Activated CD8-positive, alpha-beta memory T cell treated with anti-CD3 and anti-CD28 coated beads for 48 hours (primary cell): Measurements from ENCODE around the gene MLPH.

Experiments
- DNase-seq, 3 experiments: peaks; one replicate each; pipeline ENCODE4 v3.0.0-alpha.2; 2020; ENCODE audit warnings: low read depth in 2 of 3, low spot score in 2 of 3

The MLPH gene

DNA sequence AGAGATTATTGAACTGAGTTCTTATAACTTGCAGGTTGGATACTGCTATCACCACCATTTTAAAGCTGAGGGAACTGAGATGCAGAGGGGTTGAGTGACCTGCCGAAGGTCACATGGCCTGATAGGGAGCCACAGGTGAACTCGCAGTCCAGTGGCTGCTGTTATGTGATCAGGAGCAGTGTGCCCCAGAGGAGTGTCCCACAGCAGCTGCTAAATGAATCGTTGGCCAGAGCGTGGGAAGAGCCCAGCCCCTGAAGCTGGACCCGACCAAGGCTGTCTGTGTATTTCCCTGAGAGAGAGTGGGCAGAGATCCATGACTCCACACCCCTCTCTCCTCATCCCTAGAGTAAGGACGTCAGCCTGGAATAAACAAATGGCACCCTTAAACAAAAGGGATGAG is 52.6 kb downstream of the MLPH start:
- DNase-seq: no peak

DNA sequence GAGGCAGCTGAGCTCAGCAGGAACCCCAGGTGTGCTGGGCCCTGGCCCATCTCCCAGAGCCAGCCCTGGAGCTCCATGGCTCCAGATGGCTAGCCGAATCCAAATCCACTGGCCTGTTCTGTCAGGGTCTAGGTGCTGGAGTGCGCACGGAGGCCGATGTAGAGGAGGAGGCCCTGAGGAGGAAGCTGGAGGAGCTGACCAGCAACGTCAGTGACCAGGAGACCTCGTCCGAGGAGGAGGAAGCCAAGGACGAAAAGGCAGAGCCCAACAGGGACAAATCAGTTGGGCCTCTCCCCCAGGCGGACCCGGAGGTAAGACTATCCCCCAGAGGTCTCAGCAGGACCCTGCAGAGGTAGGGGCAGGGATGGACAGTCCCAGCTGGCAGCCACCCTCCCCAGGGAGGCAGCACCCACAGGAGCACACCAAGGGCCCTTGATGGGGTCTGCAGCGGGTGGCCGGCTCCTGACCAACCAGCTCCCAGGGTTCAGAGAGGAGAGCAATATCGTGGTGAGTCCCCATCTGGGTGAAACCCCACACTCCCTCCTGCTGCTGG is 53.2 kb downstream of the MLPH start:
- no peak for DNase-seq

DNA sequence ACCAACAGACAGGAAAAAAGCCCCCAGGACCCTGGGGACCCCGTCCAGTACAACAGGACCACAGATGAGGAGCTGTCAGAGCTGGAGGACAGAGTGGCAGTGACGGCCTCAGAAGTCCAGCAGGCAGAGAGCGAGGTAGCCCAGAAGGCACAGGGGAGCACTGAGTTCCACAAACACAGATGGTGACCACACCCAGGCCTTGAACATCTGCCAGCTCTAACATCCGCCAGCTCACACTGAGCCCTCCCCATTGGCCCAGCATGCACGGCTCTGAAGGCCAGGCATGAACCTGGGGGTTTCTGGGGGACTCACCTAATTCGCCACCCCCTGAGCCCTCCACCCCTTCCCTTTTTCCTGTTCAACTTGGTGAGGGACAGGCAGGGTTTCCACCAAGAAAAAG is 53.8 kb downstream of the MLPH start:
- no peak for DNase-seq

DNA sequence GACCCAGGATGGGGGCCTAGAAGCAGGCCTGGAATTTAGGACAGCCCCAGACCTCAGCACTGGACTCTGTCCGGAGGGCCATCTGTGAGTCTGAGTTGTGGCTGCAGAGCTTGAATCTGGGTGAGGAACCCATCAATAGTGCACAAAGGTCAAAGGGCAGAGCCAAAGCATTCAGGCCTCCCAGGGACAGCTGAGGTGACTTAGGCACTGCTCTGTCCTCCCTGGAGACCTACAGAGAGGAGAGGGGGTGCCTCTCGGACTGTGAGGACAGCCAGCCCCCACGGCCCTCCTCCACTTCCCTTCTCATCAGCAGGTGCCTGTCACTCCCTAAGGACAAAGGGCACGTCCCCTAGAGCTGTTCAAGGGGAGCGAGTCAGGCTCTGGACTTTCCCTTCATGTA is 54.2 kb downstream of the MLPH start:
- no peak for DNase-seq

DNA sequence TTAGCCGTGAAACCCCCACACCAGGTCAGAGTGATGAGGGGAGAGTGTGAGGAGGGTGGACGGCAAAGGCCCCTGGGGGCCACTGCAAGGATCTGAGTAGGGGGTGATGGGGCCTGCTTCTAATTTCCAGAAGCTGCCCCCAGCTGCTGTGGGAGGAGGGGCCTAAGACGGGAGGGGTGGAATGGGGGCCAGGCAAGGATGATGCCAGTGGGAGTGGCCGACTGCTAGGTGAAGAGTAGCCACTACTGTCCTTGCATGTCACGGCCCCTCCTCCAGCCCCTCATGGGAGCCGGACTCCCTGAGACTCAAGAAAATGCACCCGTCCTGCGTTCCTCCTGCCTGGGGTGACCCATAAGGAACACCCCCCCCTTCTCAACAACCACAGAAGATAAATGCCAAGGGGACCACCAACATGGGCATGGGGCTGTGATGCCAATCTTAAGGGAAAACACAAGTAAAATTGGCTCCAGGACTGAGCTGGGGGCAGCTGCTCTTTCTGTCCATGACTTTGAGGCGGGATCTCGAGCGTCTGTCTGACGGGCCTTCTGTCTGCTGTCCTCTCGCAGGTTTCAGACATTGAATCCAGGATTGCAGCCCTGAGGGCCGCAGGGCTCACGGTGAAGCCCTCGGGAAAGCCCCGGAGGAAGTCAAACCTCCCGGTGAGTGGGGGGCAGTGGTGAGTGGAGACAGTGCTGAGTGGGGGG is 55.1 kb downstream of the MLPH start:
- no peak for DNase-seq

DNA sequence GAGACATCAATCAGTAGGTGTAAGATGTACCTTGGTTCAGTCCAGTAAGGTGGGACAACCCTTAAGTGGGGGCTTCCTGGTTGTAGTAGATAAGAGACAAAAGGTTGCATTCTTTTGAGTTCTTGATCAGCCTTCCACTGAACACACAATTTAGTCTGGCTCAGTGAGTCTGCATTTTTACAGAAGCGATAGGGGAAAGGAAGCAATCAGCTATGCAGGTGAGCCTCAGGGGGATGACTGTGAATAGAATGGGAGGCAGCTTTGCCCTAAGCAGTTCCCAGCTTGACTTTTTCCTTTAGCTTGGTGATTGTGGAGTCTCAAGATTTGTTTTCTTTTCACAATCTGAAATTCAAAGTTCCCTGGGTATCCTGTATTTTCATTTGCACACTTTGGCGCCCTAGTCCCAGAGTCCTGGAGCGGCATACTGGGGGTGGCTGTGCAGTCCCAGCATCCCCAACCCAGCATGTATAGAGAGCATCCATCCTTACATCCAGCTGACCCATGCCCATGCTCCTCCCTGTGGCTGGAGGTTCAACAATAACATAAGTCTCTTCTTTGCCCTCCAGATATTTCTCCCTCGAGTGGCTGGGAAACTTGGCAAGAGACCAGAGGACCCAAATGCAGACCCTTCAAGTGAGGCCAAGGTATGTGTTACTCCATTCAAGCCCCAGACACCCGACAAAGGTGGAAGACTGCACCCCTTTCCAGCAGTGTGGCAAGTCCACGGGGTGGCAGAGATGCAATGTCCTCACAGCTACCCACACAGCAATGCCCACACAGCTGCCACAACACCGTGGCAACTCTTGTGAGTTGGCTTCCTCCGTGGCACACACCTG is 59.2 kb downstream of the MLPH start:
- DNase-seq: no peak

DNA sequence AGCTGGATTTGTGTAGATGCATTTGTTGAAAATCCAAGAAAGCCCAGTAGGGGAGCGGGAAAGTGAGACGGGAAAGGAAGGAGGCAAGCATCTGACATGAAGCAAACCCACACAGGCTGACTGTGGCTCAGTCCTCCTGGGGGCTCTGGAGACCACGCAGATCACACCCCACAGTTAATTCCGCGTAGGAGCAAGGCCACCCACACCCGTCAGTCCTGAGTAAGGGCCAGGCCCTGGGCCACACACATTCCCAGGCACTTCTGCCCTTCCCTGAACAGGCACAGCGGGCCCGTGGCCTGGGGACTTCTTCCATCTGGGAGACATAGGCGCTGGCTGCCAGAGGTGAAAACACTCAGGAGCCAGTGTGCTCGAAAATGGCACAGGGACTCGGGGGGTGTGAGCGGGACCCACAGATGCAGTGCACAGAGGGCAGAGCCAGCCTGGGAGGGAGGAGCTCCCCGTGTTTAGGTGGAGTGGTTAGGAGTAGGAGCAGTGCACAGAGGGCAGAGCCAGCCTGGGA is 59.9 kb downstream of the MLPH start:
- no peak for DNase-seq

DNA sequence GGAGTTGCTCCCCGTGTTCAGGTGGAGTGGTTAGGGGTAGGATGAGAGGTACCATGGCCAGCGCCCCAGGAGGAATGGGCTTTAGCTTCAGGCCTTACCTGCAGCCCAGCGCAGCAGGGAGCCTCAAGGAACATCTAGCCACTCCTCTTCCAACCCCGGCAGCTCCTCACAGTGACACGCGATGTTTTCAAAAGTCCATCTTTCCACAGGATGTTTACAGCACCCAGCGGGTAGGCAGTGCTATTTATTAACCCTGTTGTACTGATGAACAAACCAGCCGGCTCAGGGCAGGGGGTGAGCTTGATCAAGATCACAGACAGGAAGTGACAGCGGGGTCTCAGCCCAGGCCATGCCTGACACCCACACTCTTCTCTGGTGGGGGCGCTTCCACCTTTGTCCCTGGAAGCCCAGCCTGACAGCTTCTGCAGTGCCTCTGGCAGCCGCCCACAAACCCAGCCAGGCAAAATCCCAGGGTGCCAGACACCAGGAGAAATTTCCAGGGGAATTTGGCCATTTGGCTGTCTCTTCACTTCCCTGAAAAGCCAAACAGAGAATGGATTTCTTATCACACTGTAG is 60.9 kb downstream of the MLPH start:
- no peak for DNase-seq

DNA sequence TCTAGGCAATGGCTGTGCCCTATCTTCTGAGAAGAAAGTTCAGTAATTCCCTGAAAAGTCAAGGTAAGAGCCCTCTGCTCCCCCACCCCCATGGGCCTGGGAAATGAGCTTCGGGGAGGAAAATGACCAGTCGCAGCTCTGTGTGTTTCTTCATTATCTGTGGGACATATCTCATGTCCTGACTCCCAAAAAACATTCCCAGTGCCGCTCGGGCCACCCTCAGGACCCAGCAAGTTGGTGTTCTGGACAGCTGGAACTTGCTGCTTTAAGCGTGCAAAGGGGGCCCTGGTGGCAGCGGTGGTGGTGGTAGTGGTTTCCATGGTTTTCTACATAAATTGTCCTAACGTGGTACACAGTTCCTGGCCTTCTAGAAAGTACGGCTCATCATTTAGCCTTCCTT is 62.2 kb downstream of the MLPH start:
- no peak for DNase-seq

DNA sequence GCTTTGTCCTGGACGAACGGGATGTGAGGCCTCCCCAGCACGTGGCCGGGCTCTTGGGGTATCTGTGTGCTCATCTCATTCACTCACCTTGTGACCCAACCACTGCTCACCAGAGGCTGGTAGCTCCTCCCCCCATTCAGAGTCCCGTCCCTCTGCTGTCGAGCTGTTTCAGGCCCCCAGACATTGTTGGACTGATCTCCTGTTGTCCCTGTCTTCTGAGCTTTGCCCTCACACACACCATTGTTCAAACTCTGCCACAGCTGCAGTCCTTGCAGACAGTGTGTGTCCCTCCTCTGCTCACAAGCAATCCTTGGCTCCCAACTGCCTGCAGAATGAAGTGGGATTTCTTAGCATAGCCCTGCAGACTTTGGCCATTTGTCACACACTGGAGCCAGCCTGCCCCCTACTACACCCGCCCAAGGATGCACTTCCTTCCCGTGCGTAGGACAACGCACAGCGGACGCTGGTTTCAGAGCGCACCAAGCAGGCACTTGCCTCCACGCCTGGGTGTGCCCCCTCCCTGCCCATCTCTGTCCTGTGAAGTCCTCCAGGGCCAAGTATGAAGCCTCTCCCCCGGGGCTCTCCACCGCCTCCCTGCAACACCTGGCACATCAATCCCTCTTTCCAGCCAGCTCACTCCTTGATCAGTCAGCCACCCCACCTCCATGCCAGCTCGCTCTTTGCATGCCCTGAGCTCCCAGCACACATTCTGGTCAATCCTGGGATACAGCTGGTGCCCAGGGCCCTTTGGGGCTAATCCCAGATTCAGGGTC is 62.8 kb downstream of the MLPH start:
- DNase-seq: no peak

DNA sequence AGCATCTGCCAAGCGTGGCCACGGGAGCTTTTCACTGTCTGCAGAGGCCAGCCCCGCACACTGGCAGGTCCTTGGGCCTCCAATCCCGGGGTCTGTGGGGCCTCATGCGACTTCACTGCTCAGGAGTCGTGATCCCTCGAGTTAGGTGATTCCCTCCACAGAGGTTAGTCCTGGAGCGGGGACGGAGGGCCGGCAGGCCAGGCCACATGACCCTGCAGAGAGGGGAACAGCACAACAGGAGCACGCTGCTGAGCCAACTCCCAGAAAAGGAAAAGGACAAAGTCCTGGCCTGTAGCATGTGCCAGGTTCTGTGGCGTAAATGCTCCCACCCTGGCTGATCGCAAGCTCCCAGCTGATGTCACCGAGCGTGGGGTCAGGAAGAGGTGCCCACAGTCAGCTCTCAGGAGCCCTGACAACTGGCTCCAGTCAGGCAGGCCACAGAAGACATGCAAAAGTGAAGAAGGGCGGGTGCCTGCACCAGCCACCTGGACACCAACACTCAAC is 64.1 kb downstream of the MLPH start:
- DNase-seq: no peak

DNA sequence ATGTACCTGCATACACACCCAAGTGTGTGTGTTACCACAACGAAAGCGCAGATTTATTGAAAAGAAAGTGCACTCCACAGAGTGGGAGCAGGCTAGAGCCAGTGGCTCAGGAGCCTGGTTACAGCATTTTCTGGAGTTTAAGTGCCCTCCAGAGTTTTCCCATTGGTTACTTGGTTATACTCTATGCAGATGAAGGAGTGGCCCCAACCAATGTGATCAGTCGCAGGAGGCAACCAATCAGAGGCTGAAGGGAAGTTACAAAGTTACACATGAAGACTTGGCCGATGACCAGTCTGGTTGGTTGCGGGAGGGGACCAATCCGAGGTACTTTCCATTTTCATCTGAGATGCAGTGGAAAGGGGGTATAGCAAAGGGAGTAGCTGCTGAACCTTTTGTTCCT is 65.9 kb downstream of the MLPH start:
- DNase-seq: no peak

DNA sequence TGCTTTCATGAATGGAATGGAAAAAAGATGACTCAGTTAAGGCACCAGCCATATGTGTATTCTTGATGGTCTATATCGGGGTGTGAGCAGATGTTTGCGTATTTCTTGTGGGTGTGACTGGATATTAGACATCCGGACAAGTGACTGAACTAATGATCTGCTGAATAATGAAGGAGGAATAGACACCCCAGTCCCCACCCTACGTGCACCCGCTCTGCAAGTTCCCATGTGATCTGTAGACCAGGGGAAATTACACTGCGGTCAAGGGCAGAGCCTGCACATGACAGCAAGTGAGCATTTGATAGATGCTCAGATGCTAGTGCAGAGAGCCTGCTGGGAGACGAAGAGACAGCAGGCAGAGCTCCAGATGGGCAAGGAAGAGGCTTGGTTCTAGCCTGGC is 66.9 kb downstream of the MLPH start:
- no peak for DNase-seq

DNA sequence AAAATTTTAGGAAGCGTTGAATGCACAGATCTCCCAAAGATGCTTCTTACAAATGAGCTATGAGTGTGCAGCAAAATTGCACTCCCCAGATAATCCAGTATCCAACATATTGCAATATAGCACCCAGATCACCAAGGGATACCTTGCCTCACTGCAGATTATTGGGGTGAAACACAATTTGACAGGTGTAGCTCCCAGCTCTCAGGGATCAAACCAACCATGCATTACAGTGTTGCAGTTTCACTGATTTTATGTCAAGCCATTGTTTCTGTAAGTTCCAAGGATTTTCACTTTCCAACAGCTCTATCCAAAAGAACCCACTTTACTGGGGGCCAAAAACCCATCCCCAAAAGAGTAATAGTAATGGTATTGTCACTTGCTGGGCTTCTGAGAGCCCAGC is 68.5 kb downstream of the MLPH start:
- DNase-seq: no peak

DNA sequence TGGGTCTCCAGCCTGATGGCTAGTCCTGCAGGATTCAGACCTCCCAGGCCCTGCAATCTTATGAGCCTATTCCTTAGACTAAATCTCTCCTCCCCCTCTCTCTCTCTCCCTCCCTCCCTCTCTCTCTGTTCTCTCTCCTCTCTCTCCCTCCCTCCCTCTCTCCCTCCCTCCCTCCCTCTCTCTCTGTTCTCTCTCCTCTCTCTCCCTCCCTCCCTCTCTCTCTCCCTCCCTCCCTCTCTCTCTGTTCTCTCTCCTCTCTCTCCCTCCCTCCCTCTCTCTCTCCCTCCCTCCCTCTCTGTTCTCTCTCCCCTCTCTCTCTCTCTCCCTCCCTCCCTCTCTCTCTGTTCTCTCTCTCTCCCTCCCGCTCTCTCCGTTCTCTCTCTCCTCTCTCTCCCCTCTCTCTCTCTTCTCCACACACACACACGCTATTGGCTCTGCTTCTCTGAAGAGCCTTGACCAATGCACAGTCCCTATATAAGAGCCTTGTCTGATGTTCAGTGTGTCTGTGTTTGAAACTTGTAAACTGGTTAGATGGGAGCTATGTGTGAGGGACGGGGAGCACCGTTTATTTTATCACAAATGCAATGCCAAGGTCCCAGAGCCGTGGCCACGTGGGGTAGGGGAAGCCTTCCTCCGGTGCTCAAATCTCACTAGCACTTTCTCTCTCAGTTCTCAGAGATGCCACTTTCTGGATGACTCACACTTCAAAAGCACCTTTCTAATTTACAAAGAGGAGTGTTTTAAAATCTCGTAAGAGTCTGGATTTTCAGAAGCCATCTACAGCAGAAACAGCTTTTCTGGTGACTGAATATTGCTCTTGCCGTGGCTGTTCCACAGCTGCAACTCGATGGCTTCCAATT is 70.0 kb downstream of the MLPH start:
- DNase-seq: no peak

DNA sequence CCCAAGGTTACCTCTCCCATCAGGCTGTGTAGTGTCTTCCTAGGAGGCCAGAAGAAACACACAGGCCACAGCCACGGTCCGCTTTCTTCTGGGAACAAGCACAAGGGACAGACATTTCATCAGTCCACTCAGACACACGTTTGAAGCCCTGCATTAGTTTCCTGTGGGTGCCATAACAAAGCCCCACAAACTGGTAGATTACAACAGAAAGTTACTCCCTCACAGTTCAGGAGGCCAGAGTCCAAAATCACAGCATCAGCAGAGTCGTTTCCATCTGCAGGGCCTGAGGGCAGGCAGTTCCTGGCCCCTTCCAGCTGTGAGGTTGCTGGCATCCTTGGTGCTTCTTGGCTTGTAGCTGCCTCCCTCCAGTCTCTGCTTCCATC is 70.6 kb downstream of the MLPH start:
- no peak for DNase-seq

DNA sequence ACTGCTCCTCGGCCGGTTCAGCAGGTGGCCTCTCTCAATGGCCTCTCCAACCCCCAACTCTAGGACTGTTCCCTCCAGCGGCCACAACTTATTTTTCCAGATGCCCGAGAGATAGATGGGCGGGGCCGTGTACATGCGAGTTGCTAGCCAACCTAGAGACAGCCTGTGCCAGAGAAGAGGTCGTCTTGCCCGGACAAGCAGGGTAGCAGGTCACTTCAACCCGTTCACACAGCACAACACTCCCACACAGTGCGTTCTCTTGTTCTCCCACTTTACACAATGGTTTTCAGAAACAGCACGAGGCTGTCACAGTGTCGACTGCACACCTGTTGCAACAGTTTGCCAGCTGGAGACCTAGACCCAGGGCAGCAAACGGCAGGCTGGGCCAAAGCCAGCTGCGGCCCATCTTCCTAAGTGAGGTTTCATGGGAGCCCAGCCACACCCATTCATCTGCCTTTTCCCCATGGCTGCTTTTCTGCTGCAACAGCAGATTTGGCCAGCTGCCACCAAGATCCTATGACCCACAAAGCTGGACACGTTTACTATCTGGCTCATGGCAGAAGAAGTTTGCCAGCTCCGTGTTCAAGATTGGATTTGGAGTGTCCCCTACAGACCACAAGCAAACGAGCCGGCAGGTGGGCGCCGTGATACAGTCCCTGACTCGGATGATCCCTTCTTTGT is 72.0 kb downstream of the MLPH start:
- DNase-seq: no peak

DNA sequence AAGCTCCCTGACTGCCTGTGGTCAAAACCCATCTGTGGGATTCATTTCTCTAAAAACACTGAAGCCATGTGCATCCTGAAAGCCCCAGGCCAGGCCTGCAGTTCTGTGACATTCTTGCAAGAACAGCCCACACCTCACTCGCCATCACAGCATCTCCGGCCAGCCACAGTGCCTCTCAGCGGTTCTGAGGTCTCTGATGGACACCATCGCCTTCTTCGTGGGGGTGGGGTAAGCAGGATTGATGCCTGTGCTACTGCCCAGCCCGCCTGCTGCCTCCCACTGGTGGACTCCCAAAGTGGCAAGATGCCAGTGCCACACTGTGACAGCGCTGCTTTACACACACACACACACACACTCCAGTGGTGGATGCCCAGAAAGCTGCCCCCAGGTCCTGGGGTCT is 74.2 kb downstream of the MLPH start:
- no peak for DNase-seq

DNA sequence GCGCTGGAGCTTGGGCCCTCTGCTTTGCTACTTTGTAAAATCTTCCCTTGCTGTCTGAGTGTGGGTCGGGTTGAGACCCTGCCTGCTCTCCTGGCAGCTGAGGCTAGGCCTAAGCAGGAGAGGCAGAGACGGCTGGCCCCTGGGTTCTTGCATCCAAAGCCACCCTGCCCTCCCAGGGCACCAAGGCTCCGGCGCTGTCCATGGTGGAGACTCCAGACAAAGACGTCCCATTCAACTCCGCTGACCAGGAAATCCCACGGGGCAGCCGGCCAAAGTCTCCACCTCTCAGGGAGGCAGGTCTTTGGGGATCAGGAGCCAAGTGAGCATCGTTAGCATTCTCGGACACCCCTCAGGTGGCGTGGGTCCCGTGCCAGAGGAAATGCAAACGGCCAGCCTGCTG is 76.8 kb downstream of the MLPH start:
- DNase-seq: no peak
